Measurements from ENCODE around the gene MED22. TPM values are rescaled to one million over a fixed set of nuclear protein-coding genes. Genes with fewer than 3 reads are reported as not detected.

MED22 gene
- total and polyA plus RNA-seq, 2 of the 8 experiments (the other 6 are each of a cell fraction or from before 2014, with no cell fraction given), result 56.4 to 68.4 TPM

DNA sequence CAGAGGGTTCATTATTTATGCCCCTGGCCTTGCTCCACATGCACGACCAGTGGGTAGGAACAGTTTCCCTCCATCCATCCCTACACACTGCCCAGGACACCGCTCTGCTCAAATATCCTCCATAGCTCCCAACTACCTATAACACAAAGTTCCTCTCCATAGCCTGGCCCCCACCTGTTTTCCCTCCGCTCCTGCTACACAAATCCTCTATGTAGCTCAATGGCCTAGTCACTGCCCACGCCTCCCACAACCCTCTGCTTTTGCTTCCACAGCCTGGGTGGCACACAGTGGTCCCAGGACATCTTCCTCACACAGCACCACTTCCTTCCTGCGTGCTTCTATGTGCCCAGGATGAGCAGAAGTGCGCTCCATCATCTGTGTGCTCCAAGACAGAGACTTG, 49.4 kb upstream of the MED22 start (continued):
- TF ChIP-seq, protein P1, sequence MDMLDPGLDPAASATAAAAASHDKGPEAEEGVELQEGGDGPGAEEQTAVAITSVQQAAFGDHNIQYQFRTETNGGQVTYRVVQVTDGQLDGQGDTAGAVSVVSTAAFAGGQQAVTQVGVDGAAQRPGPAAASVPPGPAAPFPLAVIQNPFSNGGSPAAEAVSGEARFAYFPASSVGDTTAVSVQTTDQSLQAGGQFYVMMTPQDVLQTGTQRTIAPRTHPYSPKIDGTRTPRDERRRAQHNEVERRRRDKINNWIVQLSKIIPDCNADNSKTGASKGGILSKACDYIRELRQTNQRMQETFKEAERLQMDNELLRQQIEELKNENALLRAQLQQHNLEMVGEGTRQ (IDR thresholded peaks at IDR 0.05; ENCODE audit: low read length), result no peak
- TF ChIP-seq CREB1 (IDR thresholded peaks at IDR 0.05), result no peak
- TF ChIP-seq KDM5A (IDR thresholded peaks at IDR 0.05; ENCODE audit: low read length), result no peak
- no peak for TF ChIP-seq CBX5 (IDR thresholded peaks at IDR 0.05; ENCODE audit: low read depth, low read length)
- TF ChIP-seq EP300 (IDR thresholded peaks at IDR 0.05; ENCODE audit: borderline replicate concordance in 1 of 2, low read depth in 2 of 2, low read length in 2 of 2), result no peak
- TF ChIP-seq BRCA1 (IDR thresholded peaks at IDR 0.05; ENCODE audit: low read depth, low read length), result no peak

Data from H1 (cell line).